ENCODE results near the gene RLF.
"Not testable (repeated sequence)": the region's sequence is repeated elsewhere in the genome, so short reads cannot be mapped to it uniquely, and the experiment has no call there.

Gene RLF

GRCh38 chr1:40167317-40167716 lies 6.1 kb downstream of the RLF start:
- ChIA-PET POLR2A (ENCODE audit: low non-redundant PET) (no interaction called here), CTCF (no interaction called here)
- no peak overlapping the region for H3K27ac ChIP-seq
- DNase-seq (ENCODE audit: low spot score) = no peak
- TF ChIP-seq, protein P1, sequence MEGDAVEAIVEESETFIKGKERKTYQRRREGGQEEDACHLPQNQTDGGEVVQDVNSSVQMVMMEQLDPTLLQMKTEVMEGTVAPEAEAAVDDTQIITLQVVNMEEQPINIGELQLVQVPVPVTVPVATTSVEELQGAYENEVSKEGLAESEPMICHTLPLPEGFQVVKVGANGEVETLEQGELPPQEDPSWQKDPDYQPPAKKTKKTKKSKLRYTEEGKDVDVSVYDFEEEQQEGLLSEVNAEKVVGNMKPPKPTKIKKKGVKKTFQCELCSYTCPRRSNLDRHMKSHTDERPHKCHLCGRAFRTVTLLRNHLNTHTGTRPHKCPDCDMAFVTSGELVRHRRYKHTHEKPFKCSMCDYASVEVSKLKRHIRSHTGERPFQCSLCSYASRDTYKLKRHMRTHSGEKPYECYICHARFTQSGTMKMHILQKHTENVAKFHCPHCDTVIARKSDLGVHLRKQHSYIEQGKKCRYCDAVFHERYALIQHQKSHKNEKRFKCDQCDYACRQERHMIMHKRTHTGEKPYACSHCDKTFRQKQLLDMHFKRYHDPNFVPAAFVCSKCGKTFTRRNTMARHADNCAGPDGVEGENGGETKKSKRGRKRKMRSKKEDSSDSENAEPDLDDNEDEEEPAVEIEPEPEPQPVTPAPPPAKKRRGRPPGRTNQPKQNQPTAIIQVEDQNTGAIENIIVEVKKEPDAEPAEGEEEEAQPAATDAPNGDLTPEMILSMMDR (conservative IDR thresholded peaks at IDR 0.05; ENCODE audit: low read depth) = no peak

- ChIA-PET CTCF (interaction anchor here (0.6 to 1.3 kb wide), 3 partner anchors 9 to 299 kb away, joined by 3 read pairs; no protein-coding TSS in a partner anchor), POLR2A (ENCODE audit: low non-redundant PET) (no interaction called here)
- no peak overlapping the region for H3K27ac ChIP-seq
- TF ChIP-seq, protein P1 (conservative IDR thresholded peaks at IDR 0.05; ENCODE audit: low read depth) = no peak
- DNase-seq (ENCODE audit: low spot score) = no peak
Observed at GRCh38 chr1:40171036-40171435, 9.8 kb downstream of the RLF start.

GRCh38 chr1:40174788-40175187 lies 13.6 kb downstream of the RLF start:
- DNase-seq (ENCODE audit: low spot score) = no peak
- ChIA-PET POLR2A (ENCODE audit: low non-redundant PET) (no interaction called here), CTCF (no interaction called here)
- TF ChIP-seq, protein P1 (conservative IDR thresholded peaks at IDR 0.05; ENCODE audit: low read depth) = no peak
- H3K27ac ChIP-seq = no peak overlapping the region

DNA sequence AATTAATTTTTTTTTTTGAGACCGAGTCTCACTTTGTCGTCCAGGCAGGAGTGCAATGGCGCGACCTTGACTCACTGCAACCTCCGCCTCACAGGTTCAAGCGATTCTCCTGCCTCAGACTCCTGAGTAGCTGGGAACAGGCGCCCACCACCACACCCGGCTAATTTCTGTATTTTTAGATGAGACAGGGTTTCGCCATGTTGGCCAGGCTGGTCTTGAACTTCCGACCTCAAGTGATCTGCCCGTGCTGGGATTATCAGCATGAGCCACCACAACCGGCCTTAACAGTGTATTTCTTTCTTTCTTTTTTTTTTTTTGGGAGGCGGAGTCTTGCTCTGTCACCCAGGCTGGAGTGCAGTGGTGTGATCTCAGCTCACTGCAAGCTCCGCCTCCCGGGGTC lies 15.8 kb downstream of the RLF start:
- CTCF ChIA-PET = interaction anchor here (0.6 to 1.4 kb wide), 2 partner anchors 9 to 162 kb away, joined by 4 to 6 read pairs; no protein-coding TSS in a partner anchor
- H3K27ac ChIP-seq; DNase-seq (ENCODE audit: low spot score); POLR2A ChIA-PET (ENCODE audit: low non-redundant PET): not testable (repeated sequence)

- ChIA-PET CTCF (interaction anchor here (0.6 kb wide), 1 partner anchor 31 kb away, joined by 7 read pairs; no protein-coding TSS in a partner anchor), POLR2A (ENCODE audit: low non-redundant PET) (no interaction called here)
- H3K27ac ChIP-seq = no peak overlapping the region
- TF ChIP-seq, protein P1 (conservative IDR thresholded peaks at IDR 0.05; ENCODE audit: low read depth) = no peak
- no peak for DNase-seq (ENCODE audit: low spot score)
Observed at GRCh38 chr1:40178200-40178599, 17.0 kb downstream of the RLF start.

DNA sequence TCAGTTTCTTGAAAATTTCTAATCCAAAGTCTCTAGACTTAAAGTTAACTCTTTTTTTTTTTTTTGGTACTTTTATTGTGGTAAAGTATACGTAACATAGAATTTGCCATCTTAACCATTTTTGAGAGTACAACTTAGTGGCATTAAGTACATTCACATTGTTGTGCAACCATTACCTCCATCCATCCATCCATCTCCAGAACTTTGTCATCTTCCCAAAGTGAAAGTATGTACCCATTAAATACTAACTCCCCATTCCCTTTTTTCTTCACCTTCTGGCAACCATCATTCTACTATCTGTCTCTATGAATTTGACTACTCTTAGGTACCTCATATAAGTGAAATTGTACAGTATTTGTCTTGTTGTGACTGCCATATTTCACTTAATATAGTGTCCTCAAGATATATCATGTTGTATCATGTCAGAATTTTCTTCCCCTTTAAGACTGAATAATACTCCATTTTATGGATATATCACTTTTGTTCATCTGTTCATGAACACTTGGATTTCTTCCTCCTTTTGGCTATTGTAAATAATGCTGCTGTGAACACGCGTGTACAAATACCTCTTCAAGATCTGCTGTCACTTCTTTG lies 18.4 kb downstream of the RLF start:
- POLR2A ChIA-PET (ENCODE audit: low non-redundant PET) = no interaction called here
- DNase-seq (ENCODE audit: low spot score) = no peak
- TF ChIP-seq, protein P1 (conservative IDR thresholded peaks at IDR 0.05; ENCODE audit: low read depth) = no peak
- CTCF ChIA-PET = no interaction called here
- H3K27ac ChIP-seq = no peak overlapping the region

DNA sequence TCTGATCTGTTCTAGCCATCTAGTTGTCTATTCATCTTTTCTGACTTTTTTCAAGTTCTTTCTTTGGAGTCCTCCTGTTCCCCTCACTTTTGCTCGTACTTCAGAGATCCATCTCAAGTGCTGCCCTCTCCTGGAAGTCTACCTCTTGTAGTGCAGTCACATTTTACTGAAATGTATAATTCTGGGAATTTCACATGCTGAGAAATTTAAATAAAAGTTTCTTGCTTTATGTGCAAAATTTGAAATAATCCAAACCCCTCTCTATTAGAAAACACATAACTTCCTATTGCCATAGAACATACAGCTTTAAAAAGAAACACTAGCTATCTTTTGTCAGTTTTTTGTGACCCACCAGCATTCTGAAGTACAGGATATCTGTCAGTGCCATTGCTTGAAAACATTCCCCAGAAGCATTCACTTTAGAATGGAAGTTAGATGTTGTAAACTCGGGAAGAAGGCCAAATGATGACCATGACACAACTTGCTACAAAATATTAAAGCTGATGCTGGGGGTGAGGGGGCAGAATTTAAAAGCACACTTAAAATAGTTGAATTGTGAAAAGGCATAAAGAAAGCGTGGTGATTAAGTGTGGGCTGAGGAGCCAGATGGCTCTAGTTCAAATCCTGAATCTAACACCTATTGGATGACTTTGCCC lies 22.0 kb downstream of the RLF start:
- no peak overlapping the region for H3K27ac ChIP-seq
- CTCF ChIA-PET = interaction anchor here (0.7 to 1.4 kb wide), 3 partner anchors 8 to 99 kb away, joined by 3 read pairs; no protein-coding TSS in a partner anchor
- TF ChIP-seq, protein P1 (conservative IDR thresholded peaks at IDR 0.05; ENCODE audit: low read depth) = no peak; the same call in 1 of the 2 replicates
- DNase-seq (ENCODE audit: low spot score) = no peak
- POLR2A ChIA-PET (ENCODE audit: low non-redundant PET) = no interaction called here

Measured in RWPE1 (cell line).